GM23248 (cell line): ENCODE results near the gene NCKAP5L.

Experiments used
- EZH2 ChIP-seq: fragments of 200-600 bp; sonication (generic); IDR thresholded peaks from 2 replicates; pipeline ENCODE4 v1.6.1; 2018; ENCODE audit warnings: antibody characterized with exemption, mild to moderate bottlenecking; ENCODE audit not compliant: insufficient read depth, poor library complexity, severe bottlenecking
- EZH2phosphoT487 ChIP-seq: fragments of 200-600 bp; sonication (generic); IDR thresholded peaks from 2 replicates; pipeline ENCODE4 v1.6.1; 2018; ENCODE audit warnings: antibody characterized with exemption, moderate library complexity, mild to moderate bottlenecking, low read depth; ENCODE audit not compliant: insufficient read depth

GRCh38 chr12:49741882-49742620, 86.2 kb downstream of the NCKAP5L start:
- TF ChIP-seq EZH2phosphoT487 (no peak), EZH2 (no peak)
